ENCODE results near the gene OR6Q1.

OR6Q1 gene

DNA sequence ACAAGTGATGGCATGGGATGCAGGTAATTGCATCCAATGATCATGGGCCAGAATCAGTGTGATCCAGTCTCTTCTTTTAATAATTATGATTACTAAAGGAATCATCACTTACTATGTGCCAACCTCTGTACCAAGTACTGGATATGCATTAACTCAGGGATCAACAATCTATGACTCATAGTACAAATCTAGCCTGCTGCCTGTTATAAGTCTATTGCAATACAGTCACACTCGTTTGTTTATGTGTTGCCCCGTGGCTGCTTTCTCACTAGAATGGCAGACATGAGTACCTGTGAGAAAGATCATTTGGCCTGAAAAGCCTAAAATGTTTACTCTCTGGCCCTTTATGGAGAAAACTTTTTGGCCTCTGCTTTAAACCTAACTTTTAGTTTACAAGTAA, 45.0 kb downstream of the OR6Q1 start:
- no peaks in the 10 kb centered on the region for H3K36me3 Mint-ChIP-seq
- no peak overlapping the region for H3K27ac Mint-ChIP-seq
- H3K4me3 Mint-ChIP-seq = no peak overlapping the region
- H3K27me3 Mint-ChIP-seq = peaks cover 2% of the 10 kb centered on the region
- no peaks in the 10 kb centered on the region for H3K9me3 Mint-ChIP-seq (ENCODE audit: low read depth)
- no peaks in the 10 kb centered on the region for H3K4me1 Mint-ChIP-seq (ENCODE audit: low read depth)

All from activated naive CD8-positive, alpha-beta T cell (primary cell).